T1000 (cell line): Measurements from ENCODE around the gene NDUFV1.
"Not testable (repeated sequence)": the region's sequence is repeated elsewhere in the genome, so short reads cannot be mapped to it uniquely, and the experiment has no call there.

Experiments used
- DNase-seq: peaks from one replicate; lab custom pipeline; 2025; ENCODE audit warnings: mixed read lengths; lab: John Stamatoyannopoulos, UW

The NDUFV1 gene

DNA sequence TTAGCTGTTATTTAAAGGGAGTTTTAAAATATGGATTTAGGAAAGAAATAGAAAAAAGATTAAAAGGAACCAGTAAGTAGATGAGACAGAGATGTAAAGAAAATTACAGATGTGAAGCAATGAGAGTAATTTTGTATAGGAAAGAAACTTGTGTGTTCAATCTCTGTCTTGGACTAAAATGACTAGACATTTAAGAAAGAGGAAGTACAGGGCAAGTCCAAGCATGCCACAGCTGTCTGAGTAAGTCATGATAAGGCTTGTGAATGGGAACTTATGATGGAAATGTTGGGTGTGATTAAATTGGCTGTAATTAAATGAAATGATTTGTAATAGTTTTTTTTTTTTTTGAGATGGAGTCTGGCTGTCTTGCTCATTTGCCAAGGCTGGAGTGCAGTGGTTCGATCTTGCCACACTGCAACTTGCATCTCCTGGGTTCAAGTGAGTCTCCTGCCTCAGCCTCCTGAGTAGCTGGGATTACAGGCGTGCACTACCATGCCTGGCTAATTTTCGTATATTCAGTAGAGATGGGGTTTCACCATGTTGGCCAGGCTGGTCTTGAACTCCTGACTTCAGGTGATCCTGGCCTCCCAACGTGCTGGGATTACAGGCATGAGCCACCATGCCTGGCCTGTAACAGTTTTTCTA lies 49.7 kb downstream of the NDUFV1 start:
- no peak for DNase-seq

DNA sequence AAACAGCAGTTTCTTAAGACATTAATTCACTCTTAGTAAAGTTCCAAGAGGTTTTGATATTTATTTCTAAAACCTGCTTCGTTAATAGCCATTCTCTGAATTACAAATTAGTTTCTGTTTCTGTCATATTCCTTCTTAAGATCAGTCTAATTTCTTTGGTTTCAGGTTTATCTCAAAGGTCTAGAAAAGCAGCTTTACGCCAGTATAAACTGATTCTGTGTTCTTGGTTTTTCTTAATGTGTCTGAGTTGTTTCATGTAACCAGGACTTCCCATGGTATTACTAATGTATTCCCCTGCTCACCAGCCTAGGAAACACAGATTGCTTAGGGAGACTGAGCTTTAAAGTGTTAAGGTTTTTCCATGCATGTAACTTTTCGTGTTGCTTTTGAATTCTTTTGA lies 50.6 kb downstream of the NDUFV1 start:
- DNase-seq = no peak

DNA sequence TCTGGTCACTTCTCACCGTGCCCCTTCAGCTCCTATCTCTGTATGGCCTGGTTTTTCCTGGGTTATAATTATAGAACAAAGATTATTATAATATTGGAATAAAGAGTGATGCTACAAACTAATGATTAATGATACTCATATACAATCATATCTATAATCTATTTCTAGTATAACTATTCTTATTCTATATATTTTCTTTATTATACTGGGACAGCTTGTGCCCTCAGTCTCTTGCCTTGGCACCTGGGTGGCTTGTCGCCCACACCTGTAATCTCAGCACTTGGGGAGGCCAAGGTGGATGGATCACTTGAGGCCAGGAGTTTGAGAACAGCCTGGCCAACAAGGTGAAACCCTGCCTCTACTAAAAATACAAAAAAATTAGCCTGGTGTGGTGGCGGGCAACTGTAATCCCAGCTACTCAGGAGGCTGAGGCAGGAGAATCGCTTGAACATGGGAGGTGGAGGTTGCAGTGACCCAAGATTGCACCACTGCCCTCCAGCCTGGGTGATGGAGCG lies 53.0 kb downstream of the NDUFV1 start:
- not testable (repeated sequence) for DNase-seq

DNA sequence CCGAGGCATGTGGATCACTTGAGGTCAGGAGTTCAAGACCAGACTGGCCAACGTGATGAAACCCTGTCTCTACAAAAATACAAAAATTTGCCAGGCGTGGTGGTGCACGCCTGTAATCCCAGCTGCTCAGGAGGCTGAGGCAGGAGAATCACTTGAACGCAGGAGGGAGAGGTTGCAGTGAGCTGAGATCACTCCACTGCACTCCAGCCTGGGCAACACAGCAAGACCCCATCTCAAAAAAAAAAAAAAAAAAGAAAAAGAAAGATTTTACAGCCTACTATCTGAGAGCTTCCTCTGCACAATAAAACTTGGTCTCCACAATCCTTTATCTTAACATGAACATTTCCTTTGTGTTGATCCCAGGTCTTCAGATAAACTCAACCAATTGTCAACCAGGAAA lies 54.0 kb downstream of the NDUFV1 start:
- DNase-seq = not testable (repeated sequence)
